ENCODE measurements around the gene FSD1L. TPM values are rescaled to one million over a fixed set of nuclear protein-coding genes. Genes with fewer than 3 reads are reported as not detected.

Gene FSD1L
- total and polyA plus RNA-seq, 3 donors from 2014 or later: 9.1 to 12.2 (median 9.4) TPM

GRCh38 chr9:105466898-105467455 lies 19.1 kb downstream of the FSD1L start:
- intact Hi-C loops (cut with DNase I; ENCODE audit: low total_unique reads): no loop called here

GRCh38 chr9:105468875-105469274 lies 21.0 kb downstream of the FSD1L start:
- Histone ChIP-seq H3K27ac (no peak overlapping the region), H3K4me3 (no peak overlapping the region), H3K9me3 (no peaks in the 10 kb centered on the region), H3K27me3 (no peaks in the 10 kb centered on the region), H3K36me3 (ENCODE audit: low read depth, missing control alignments) (no peaks in the 10 kb centered on the region), H3K4me1 (no peaks in the 10 kb centered on the region)
- 97 to 100% methylated on average over 1 of the region's 1 CpG for WGBS, 2 donors
- TF ChIP-seq CTCF (IDR thresholded peaks at IDR 0.05) (no peak), POLR2A (IDR thresholded peaks at IDR 0.05) (no peak)
- intact Hi-C loops (cut with DNase I; ENCODE audit: low total_unique reads): no loop called here
- DNase-seq: no peak

More at GRCh38 chr9:105466898-105467455, 19.1 kb downstream of the FSD1L start:
- Histone ChIP-seq H3K4me3 (no peak overlapping the region), H3K27ac (no peak overlapping the region), H3K36me3 (ENCODE audit: low read depth, missing control alignments) (no peaks in the 10 kb centered on the region), H3K4me1 (no peaks in the 10 kb centered on the region), H3K27me3 (no peaks in the 10 kb centered on the region), H3K9me3 (no peaks in the 10 kb centered on the region)
- no peak for DNase-seq
- TF ChIP-seq POLR2A (IDR thresholded peaks at IDR 0.05): no peak
- TF ChIP-seq CTCF (IDR thresholded peaks at IDR 0.05): no peak
- WGBS, 2 donors: 80 to 90% methylated on average over 3 of the region's 3 CpGs

- intact Hi-C loops (cut with DNase I; ENCODE audit: low total_unique reads): no loop called here
- Histone ChIP-seq H3K4me1 (no peaks in the 10 kb centered on the region), H3K27ac (no peak overlapping the region), H3K36me3 (ENCODE audit: low read depth, missing control alignments) (no peaks in the 10 kb centered on the region), H3K27me3 (no peaks in the 10 kb centered on the region), H3K4me3 (no peak overlapping the region), H3K9me3 (no peaks in the 10 kb centered on the region)
- no peak for DNase-seq
- no peak for TF ChIP-seq CTCF (IDR thresholded peaks at IDR 0.05)
- no peak for TF ChIP-seq POLR2A (IDR thresholded peaks at IDR 0.05)
- 95 to 100% methylated on average over 2 of the region's 2 CpGs for WGBS, 2 donors
Observed at GRCh38 chr9:105473221-105473620, 25.4 kb downstream of the FSD1L start.

- no peak overlapping the region for H3K4me3 ChIP-seq
- H3K27ac ChIP-seq: no peak overlapping the region
- intact Hi-C loops (cut with DNase I; ENCODE audit: low total_unique reads): no loop called here
- DNase-seq: no peak
- no peaks in the 10 kb centered on the region for H3K4me1 ChIP-seq
- 56 to 61% methylated on average over 2 of the region's 2 CpGs for WGBS, 2 donors
- TF ChIP-seq CTCF (IDR thresholded peaks at IDR 0.05) (peak in 2 of 3 experiments; percentile 10 to 38), POLR2A (IDR thresholded peaks at IDR 0.05) (no peak)
- H3K9me3 ChIP-seq: no peaks in the 10 kb centered on the region
- H3K27me3 ChIP-seq: no peaks in the 10 kb centered on the region
- no peaks in the 10 kb centered on the region for H3K36me3 ChIP-seq (ENCODE audit: low read depth, missing control alignments)
Observed at GRCh38 chr9:105475302-105475701, 27.5 kb downstream of the FSD1L start.

- no peak for DNase-seq
- H3K27me3 ChIP-seq: no peaks in the 10 kb centered on the region
- no peaks in the 10 kb centered on the region for H3K9me3 ChIP-seq
- no peak overlapping the region for H3K4me3 ChIP-seq
- no peak overlapping the region for H3K27ac ChIP-seq
- no peaks in the 10 kb centered on the region for H3K4me1 ChIP-seq
- TF ChIP-seq CTCF (IDR thresholded peaks at IDR 0.05): no peak
- intact Hi-C loops (cut with DNase I; ENCODE audit: low total_unique reads): no loop called here
- H3K36me3 ChIP-seq (ENCODE audit: low read depth, missing control alignments): no peaks in the 10 kb centered on the region
Observed at GRCh38 chr9:105479846-105480245, 32.0 kb downstream of the FSD1L start.

Data from testis (tissue), 3 donors.